ENCODE data around the gene TMEM187.
A peak's percentile ranks its signal among the peaks of the same experiment; 100 is the strongest.
"Not testable (repeated sequence)": the region's sequence is repeated elsewhere in the genome, so short reads cannot be mapped to it uniquely, and the experiment has no call there.

TMEM187 gene

GRCh38 chrX:153983321-153983801, 10.8 kb downstream of the TMEM187 start:
- H3K27ac Mint-ChIP-seq: peak overlapping the region; percentile 94
- H3K27me3 Mint-ChIP-seq (ENCODE audit: low read depth): no peaks in the 10 kb centered on the region
- H3K9me3 Mint-ChIP-seq: no peaks in the 10 kb centered on the region
- peaks cover 33% of the 10 kb centered on the region for H3K4me1 Mint-ChIP-seq (ENCODE audit: low read depth)
- H3K4me3 Mint-ChIP-seq: peak overlapping the region; percentile 58
- H3K36me3 Mint-ChIP-seq (ENCODE audit: low read depth): peaks cover 3% of the 10 kb centered on the region

GRCh38 chrX:153984351-153985178, 12.0 kb downstream of the TMEM187 start:
- H3K27me3 Mint-ChIP-seq (ENCODE audit: low read depth): no peaks in the 10 kb centered on the region
- no peaks in the 10 kb centered on the region for H3K9me3 Mint-ChIP-seq
- H3K27ac Mint-ChIP-seq: peak overlapping the region; percentile 94
- H3K4me3 Mint-ChIP-seq: peak overlapping the region; percentile 69
- peaks cover 3% of the 10 kb centered on the region for H3K36me3 Mint-ChIP-seq (ENCODE audit: low read depth)
- peaks cover 35% of the 10 kb centered on the region for H3K4me1 Mint-ChIP-seq (ENCODE audit: low read depth)

GRCh38 chrX:153988493-153988892, 15.9 kb downstream of the TMEM187 start:
- Mint-ChIP-seq H3K9me3 (no peaks in the 10 kb centered on the region), H3K27me3 (ENCODE audit: low read depth) (no peaks in the 10 kb centered on the region), H3K36me3 (ENCODE audit: low read depth) (peaks cover 1% of the 10 kb centered on the region), H3K4me1 (ENCODE audit: low read depth) (peaks cover 15% of the 10 kb centered on the region), H3K4me3 (no peak overlapping the region), H3K27ac (no peak overlapping the region)

GRCh38 chrX:153989973-153990655, 17.6 kb downstream of the TMEM187 start:
- peaks cover 1% of the 10 kb centered on the region for H3K36me3 Mint-ChIP-seq (ENCODE audit: low read depth)
- no peak overlapping the region for H3K4me3 Mint-ChIP-seq
- H3K4me1 Mint-ChIP-seq (ENCODE audit: low read depth): peaks cover 4% of the 10 kb centered on the region
- H3K9me3 Mint-ChIP-seq: no peaks in the 10 kb centered on the region
- no peak overlapping the region for H3K27ac Mint-ChIP-seq
- no peaks in the 10 kb centered on the region for H3K27me3 Mint-ChIP-seq (ENCODE audit: low read depth)

- Mint-ChIP-seq H3K27me3 (ENCODE audit: low read depth) (no peaks in the 10 kb centered on the region), H3K9me3 (no peaks in the 10 kb centered on the region), H3K4me3 (no peak overlapping the region), H3K27ac (no peak overlapping the region), H3K4me1 (ENCODE audit: low read depth) (peaks cover 4% of the 10 kb centered on the region), H3K36me3 (ENCODE audit: low read depth) (peaks cover 1% of the 10 kb centered on the region)
Observed at GRCh38 chrX:153991013-153991580, 18.5 kb downstream of the TMEM187 start.

- Mint-ChIP-seq H3K4me1 (ENCODE audit: low read depth) (peaks cover 4% of the 10 kb centered on the region), H3K27ac (no peak overlapping the region), H3K4me3 (no peak overlapping the region), H3K9me3 (no peaks in the 10 kb centered on the region), H3K36me3 (ENCODE audit: low read depth) (peaks cover 1% of the 10 kb centered on the region), H3K27me3 (ENCODE audit: low read depth) (no peaks in the 10 kb centered on the region)
Observed at GRCh38 chrX:153992180-153992579, 19.6 kb downstream of the TMEM187 start.

- Mint-ChIP-seq H3K27ac (no peak overlapping the region), H3K27me3 (ENCODE audit: low read depth) (no peaks in the 10 kb centered on the region), H3K9me3 (no peaks in the 10 kb centered on the region), H3K36me3 (ENCODE audit: low read depth) (peaks cover 1% of the 10 kb centered on the region), H3K4me1 (ENCODE audit: low read depth) (peaks cover 4% of the 10 kb centered on the region), H3K4me3 (no peak overlapping the region)
Observed at GRCh38 chrX:153993079-153993478, 20.5 kb downstream of the TMEM187 start.

- Mint-ChIP-seq H3K36me3 (ENCODE audit: low read depth) (peaks cover 1% of the 10 kb centered on the region), H3K4me1 (ENCODE audit: low read depth) (peaks cover 4% of the 10 kb centered on the region), H3K9me3 (no peaks in the 10 kb centered on the region), H3K4me3 (no peak overlapping the region), H3K27me3 (ENCODE audit: low read depth) (no peaks in the 10 kb centered on the region), H3K27ac (no peak overlapping the region)
Observed at GRCh38 chrX:153993978-153994377, 21.4 kb downstream of the TMEM187 start.

GRCh38 chrX:153994398-153994797, 21.8 kb downstream of the TMEM187 start:
- not testable (repeated sequence) for H3K27me3 Mint-ChIP-seq (ENCODE audit: low read depth); H3K4me3 Mint-ChIP-seq; H3K36me3 Mint-ChIP-seq (ENCODE audit: low read depth); H3K4me1 Mint-ChIP-seq (ENCODE audit: low read depth); H3K27ac Mint-ChIP-seq; H3K9me3 Mint-ChIP-seq

GRCh38 chrX:153995504-153995903, 22.9 kb downstream of the TMEM187 start:
- Mint-ChIP-seq H3K4me3 (no peak overlapping the region), H3K9me3 (no peaks in the 10 kb centered on the region), H3K27ac (no peak overlapping the region), H3K27me3 (ENCODE audit: low read depth) (no peaks in the 10 kb centered on the region), H3K36me3 (ENCODE audit: low read depth) (peaks cover 1% of the 10 kb centered on the region), H3K4me1 (ENCODE audit: low read depth) (peaks cover 2% of the 10 kb centered on the region)

- Mint-ChIP-seq H3K4me3 (no peak overlapping the region), H3K4me1 (ENCODE audit: low read depth) (peaks cover 8% of the 10 kb centered on the region), H3K36me3 (ENCODE audit: low read depth) (peaks cover 2% of the 10 kb centered on the region), H3K27me3 (ENCODE audit: low read depth) (no peaks in the 10 kb centered on the region), H3K9me3 (no peaks in the 10 kb centered on the region), H3K27ac (no peak overlapping the region)
Observed at GRCh38 chrX:153999359-154000037, 26.9 kb downstream of the TMEM187 start.

- H3K4me3 Mint-ChIP-seq: no peak overlapping the region
- H3K4me1 Mint-ChIP-seq (ENCODE audit: low read depth): peaks cover 8% of the 10 kb centered on the region
- no peak overlapping the region for H3K27ac Mint-ChIP-seq
- no peaks in the 10 kb centered on the region for H3K27me3 Mint-ChIP-seq (ENCODE audit: low read depth)
- H3K9me3 Mint-ChIP-seq: no peaks in the 10 kb centered on the region
- H3K36me3 Mint-ChIP-seq (ENCODE audit: low read depth): peaks cover 2% of the 10 kb centered on the region
Observed at GRCh38 chrX:154000051-154000450, 27.5 kb downstream of the TMEM187 start.

GRCh38 chrX:154002215-154002719, 29.7 kb downstream of the TMEM187 start:
- H3K27ac Mint-ChIP-seq: peak overlapping the region; percentile 77
- no peaks in the 10 kb centered on the region for H3K9me3 Mint-ChIP-seq
- no peaks in the 10 kb centered on the region for H3K27me3 Mint-ChIP-seq (ENCODE audit: low read depth)
- peaks cover 7% of the 10 kb centered on the region for H3K36me3 Mint-ChIP-seq (ENCODE audit: low read depth)
- H3K4me3 Mint-ChIP-seq: peak overlapping the region; percentile 63
- peaks cover 8% of the 10 kb centered on the region for H3K4me1 Mint-ChIP-seq (ENCODE audit: low read depth)

GRCh38 chrX:154004315-154004714, 31.8 kb downstream of the TMEM187 start:
- H3K36me3 Mint-ChIP-seq (ENCODE audit: low read depth): peaks cover 17% of the 10 kb centered on the region
- no peaks in the 10 kb centered on the region for H3K27me3 Mint-ChIP-seq (ENCODE audit: low read depth)
- H3K27ac Mint-ChIP-seq: no peak overlapping the region
- no peaks in the 10 kb centered on the region for H3K9me3 Mint-ChIP-seq
- no peak overlapping the region for H3K4me3 Mint-ChIP-seq
- peaks cover 15% of the 10 kb centered on the region for H3K4me1 Mint-ChIP-seq (ENCODE audit: low read depth)
